Caco-2 (cell line): Measurements from ENCODE around the gene CAPN12. TPM values are rescaled to one million over a fixed set of nuclear protein-coding genes. Genes with fewer than 3 reads are reported as not detected.

Experiments used
- BruUV-seq: library from RNA; stranded (reverse); fragments of 400-500 nt; replicated peaks from 2 replicates; lab custom pipeline; 2021; lab: Mats Ljungman, UMichigan
- CTCF ChIA-PET: fragments of 300-600 bp; sonication (Branson Sonifier 250); formaldehyde crosslinking; loops from one replicate; lab custom pipeline; 2022; ENCODE audit warnings: antibody characterized with exemption; lab: Charles Lee
- POLR2A ChIA-PET: fragments of 300-600 bp; sonication (Branson Sonifier 250); formaldehyde crosslinking; loops from one replicate; lab custom pipeline; 2022; ENCODE audit warnings: antibody characterized with exemption; lab: Charles Lee
- DNase-seq, 2 experiments: peaks; one replicate each; pipeline versions ENCODE4 v3.0.0 to v3.0.0-alpha.2; 2020 to 2022
- H3K27me3 ChIP-seq: replicated peaks from 2 replicates; pipeline ENCODE4 v1.6.0; 2011; ENCODE audit warnings: low read length; ENCODE audit not compliant: control insufficient read depth, insufficient read depth
- H3K36me3 ChIP-seq: 2 replicates; pipeline ENCODE4 v1.5.1; 2011; ENCODE audit warnings: low read length; ENCODE audit not compliant: control insufficient read depth, insufficient read depth
- H3K4me1 ChIP-seq: fragments of 250-450 bp; sonication (Bioruptor Pico); 2 replicates; pipeline ENCODE4 v1.5.1; 2020; ENCODE audit warnings: mild to moderate bottlenecking
- H3K4me3 ChIP-seq: 2 replicates; pipeline ENCODE4 v1.5.1; 2011; ENCODE audit warnings: low read depth, mild to moderate bottlenecking, control low read depth, low read length
- H3K9me3 ChIP-seq: fragments of 250-450 bp; sonication (Bioruptor Pico); 2 replicates; pipeline ENCODE4 v1.5.1; 2020; ENCODE audit warnings: mild to moderate bottlenecking, moderate library complexity
- H3K27ac Mint-ChIP-seq: one replicate; pipeline ENCODE4 v1.8.0; 2022; ENCODE audit warnings: mixed read lengths; ENCODE audit not compliant: unreplicated experiment
- H3K27me3 Mint-ChIP-seq: one replicate; pipeline ENCODE4 v1.8.0; 2022; ENCODE audit warnings: mixed read lengths; ENCODE audit not compliant: insufficient read depth, unreplicated experiment
- H3K36me3 Mint-ChIP-seq: one replicate; pipeline ENCODE4 v1.8.0; 2022; ENCODE audit warnings: mild to moderate bottlenecking, mixed read lengths; ENCODE audit not compliant: insufficient read depth, unreplicated experiment
- H3K4me1 Mint-ChIP-seq: one replicate; pipeline ENCODE4 v1.8.0; 2022; ENCODE audit warnings: low read depth, mixed read lengths; ENCODE audit not compliant: unreplicated experiment
- H3K4me3 Mint-ChIP-seq: one replicate; pipeline ENCODE4 v1.8.0; 2022; ENCODE audit warnings: mild to moderate bottlenecking, moderate library complexity, mixed read lengths; ENCODE audit not compliant: unreplicated experiment
- H3K9me3 Mint-ChIP-seq: one replicate; pipeline ENCODE4 v1.8.0; 2022; ENCODE audit warnings: mixed read lengths; ENCODE audit not compliant: unreplicated experiment
- CTCF ChIP-seq, 2 experiments: fragments of 200-600 bp in 1 of 2; IDR thresholded peaks; 1 replicate in 1 of 2; 2 replicates in 1 of 2; pipeline versions ENCODE4 v1.5.1 to v1.8.0; 2011 to 2022; ENCODE audit warnings: antibody characterized with exemption in 1 of 2, control low read depth in 1 of 2, inconsistent platforms in 1 of 2, low read depth in 1 of 2, low read length in 1 of 2, mild to moderate bottlenecking in 1 of 2, moderate library complexity in 1 of 2; ENCODE audit not compliant: insufficient read depth in 1 of 2, severe bottlenecking in 1 of 2, unreplicated experiment in 1 of 2
- intact Hi-C: fragments of 100-400 bp; cut with micrococcal nuclease; formaldehyde crosslinking; loops from one replicate; pipeline ENCODE4 v1.10.0; 2022; ENCODE audit not compliant: unreplicated experiment
- total RNA-seq: library from RNA; stranded (reverse); gene quantifications from 2 replicates; pipeline ENCODE4 v1.2.3, GENCODE V29; 2022

Gene CAPN12
- total RNA-seq, 1 experiment from 2014 or later: 8.8 TPM

DNA sequence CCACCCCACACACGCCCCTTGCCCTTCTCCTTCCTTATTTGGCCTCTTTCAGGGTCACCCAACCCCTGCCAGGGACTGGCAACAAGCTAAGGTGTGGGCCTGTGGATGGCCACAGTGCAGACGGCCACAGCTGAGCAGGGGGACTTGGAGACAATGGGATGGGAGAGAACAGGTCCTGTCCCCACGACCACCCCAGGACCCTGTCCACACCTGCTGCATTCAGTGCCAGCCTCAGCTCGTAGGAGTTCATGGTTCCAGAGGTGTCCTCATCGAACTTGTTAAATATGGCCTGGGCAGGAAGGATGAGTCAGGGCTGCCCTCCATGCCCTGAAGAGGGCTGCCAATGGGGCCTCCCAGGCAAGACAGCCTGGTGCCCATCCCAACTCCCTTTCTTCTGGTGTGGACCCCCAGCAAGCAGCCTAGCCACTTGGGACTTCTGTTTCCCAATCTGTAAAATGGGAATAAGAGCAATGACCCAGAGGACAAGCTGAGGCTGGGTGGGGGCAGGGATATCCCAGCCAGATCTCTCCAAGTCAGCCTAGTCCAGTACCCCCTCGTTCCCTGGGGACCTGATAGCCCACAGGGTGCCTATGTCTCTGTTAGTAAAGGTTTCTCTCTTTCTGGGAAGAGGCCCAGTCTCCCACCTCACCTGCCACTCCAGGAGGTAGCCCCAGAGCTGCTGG, 10.6 kb downstream of the CAPN12 start:
- Mint-ChIP-seq H3K4me3 (no peak overlapping the region), H3K27me3 (no peaks in the 10 kb centered on the region), H3K36me3 (peaks cover 90% of the 10 kb centered on the region), H3K4me1 (peaks cover 30% of the 10 kb centered on the region), H3K27ac (peak overlapping the region; percentile 88), H3K9me3 (no peaks in the 10 kb centered on the region)
- Histone ChIP-seq H3K4me1 (peaks cover 24% of the 10 kb centered on the region), H3K36me3 (peaks cover 5% of the 10 kb centered on the region), H3K27me3 (no peaks in the 10 kb centered on the region), H3K4me3 (no peak overlapping the region), H3K9me3 (no peaks in the 10 kb centered on the region)
- no peak for TF ChIP-seq CTCF (IDR thresholded peaks at IDR 0.05; ENCODE audit: insufficient read depth in 1 of 2, low read depth in 1 of 2, low read length in 1 of 2, severe bottlenecking in 1 of 2, unreplicated experiment in 1 of 2)
- ChIA-PET CTCF (interaction anchor here (0.7 to 1.1 kb wide), 2 partner anchors 27 to 197 kb away, joined by 4 to 6 read pairs; partner anchors contain the start of genes MRPS12 and SARS2), POLR2A (interaction anchor here (0.5 to 1.3 kb wide), 3 partner anchors 89 to 345 kb away, joined by 3 to 9 read pairs (median 4); no protein-coding TSS in a partner anchor)
- no peak for DNase-seq
- BruUV-seq: no TSS peak
- intact Hi-C loops: loop anchor here (10.0 kb wide), 1 partner anchor 189 kb away; no protein-coding TSS in a partner anchor

DNA sequence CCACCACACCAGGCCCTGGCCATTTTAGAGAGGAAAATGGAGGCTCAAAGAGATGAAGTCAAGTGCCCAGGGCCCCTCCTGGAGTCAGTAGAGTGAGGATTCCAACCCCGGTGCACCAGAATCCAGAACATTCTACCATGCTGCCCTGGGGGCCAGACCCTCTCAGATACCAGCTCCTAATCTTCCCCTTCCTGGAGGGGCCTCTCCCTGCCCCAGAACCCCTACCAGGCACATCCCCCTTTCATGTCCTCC, 11.1 kb downstream of the CAPN12 start:
- peaks cover 23% of the 10 kb centered on the region for H3K4me1 ChIP-seq
- H3K4me1 Mint-ChIP-seq: peaks cover 35% of the 10 kb centered on the region

More for the DNA sequence above, 11.1 kb downstream of the CAPN12 start:
- intact Hi-C loops: loop anchor here (10.0 kb wide), 1 partner anchor 188 kb away; no protein-coding TSS in a partner anchor
- Mint-ChIP-seq H3K4me3 (no peak overlapping the region), H3K9me3 (no peaks in the 10 kb centered on the region), H3K27me3 (no peaks in the 10 kb centered on the region), H3K36me3 (peaks cover 91% of the 10 kb centered on the region), H3K27ac (peak overlapping the region; percentile 88)
- H3K9me3 ChIP-seq: no peaks in the 10 kb centered on the region
- ChIA-PET CTCF (interaction anchor here (0.7 to 1.1 kb wide), 2 partner anchors 26 to 198 kb away, joined by 4 to 6 read pairs; partner anchors contain the start of genes MRPS12 and SARS2), POLR2A (interaction anchor here (1.1 to 1.3 kb wide), 2 partner anchors 89 to 116 kb away, joined by 3 to 4 read pairs; no protein-coding TSS in a partner anchor)
- no TSS peak for BruUV-seq
- peaks cover 5% of the 10 kb centered on the region for H3K36me3 ChIP-seq
- DNase-seq: no peak
- no peaks in the 10 kb centered on the region for H3K27me3 ChIP-seq
- no peak overlapping the region for H3K4me3 ChIP-seq
- TF ChIP-seq CTCF (IDR thresholded peaks at IDR 0.05; ENCODE audit: insufficient read depth in 1 of 2, low read depth in 1 of 2, low read length in 1 of 2, severe bottlenecking in 1 of 2, unreplicated experiment in 1 of 2): no peak
